HG03135 (cell line): ENCODE results near the gene TM9SF4.
"Not testable (repeated sequence)": the region's sequence is repeated elsewhere in the genome, so short reads cannot be mapped to it uniquely, and the experiment has no call there.

Experiments used
- ATAC-seq: cut with Tn5 transposase; IDR thresholded peaks from one replicate; pipeline ENCODE4 v1.9.1; 2021; ENCODE audit warnings: mild to moderate bottlenecking, moderate library complexity; ENCODE audit not compliant: unreplicated experiment

TM9SF4 gene

DNA sequence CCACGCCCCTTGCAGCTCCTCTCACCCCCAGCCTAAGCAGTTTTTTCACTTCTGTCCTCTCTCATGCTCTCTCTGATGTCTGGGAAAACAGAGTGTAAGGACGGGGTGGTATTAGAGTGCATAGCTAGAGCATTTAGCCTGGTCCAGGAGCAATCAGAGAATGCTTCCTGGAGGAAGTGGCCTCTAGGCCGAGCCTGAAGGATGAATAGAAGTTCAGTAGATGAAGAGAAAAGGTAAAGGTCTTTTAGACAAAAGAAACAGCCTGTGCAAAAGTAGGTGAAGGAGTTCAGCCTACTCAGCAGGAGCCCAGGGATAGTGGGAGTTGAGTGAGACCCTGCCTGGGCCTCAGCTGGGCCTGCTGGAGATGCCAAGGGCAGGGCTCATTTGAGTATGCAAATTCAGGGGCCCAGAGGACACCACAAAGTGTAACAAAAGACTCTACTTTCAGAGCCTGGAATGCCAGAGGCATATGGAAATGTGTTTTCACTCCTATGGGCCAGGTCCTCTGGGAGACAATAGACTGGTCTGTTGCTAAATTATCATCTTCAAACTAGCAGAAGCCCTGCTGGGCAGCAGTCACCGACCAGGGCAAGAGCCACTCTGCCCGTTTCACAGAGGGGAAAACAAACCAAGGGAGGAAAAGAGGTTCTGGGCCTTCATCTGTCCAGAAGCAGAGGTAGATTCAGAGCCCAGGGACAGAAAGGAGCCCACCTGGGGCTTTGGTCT, 19.7 kb upstream of the TM9SF4 start:
- no peak for ATAC-seq

DNA sequence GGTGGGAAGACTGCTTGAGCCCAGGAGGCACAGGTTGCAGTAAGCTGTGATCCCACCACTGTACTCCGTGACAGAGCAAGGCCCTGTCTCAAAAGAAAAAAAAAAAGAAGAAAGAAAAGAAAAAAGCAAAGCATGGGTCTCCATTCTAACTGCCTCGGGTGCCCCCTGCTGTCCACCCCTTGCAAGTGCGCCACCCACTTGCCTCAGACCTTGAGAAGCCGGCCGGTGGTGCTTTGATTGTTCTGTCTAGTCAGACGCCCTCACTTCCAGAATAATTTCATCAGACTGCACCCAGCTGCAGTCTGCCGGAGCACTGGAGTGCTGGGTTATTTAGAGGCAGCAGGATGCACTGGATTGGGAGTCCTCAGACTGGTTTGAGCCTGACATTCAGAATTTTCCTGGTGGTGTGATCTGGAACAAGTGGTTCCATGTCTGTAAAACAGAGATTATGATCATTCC, 17.6 kb upstream of the TM9SF4 start:
- no peak for ATAC-seq

DNA sequence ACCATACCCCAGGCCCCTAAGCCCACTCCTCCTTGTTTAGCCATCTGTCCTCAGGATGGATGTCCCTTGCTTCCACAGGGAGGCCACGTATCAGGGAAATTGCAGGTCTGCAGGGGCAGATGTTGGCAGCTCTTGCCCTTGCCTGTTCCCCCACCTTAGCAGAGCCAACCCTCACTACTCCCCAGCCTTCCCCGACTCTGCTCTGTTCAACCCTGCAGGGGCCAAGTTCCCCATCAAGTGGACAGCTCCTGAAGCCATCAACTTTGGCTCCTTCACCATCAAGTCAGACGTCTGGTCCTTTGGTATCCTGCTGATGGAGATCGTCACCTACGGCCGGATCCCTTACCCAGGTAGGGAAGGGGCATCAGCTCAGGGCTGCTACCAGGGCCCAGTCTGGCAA, 10.7 kb upstream of the TM9SF4 start:
- no peak for ATAC-seq

DNA sequence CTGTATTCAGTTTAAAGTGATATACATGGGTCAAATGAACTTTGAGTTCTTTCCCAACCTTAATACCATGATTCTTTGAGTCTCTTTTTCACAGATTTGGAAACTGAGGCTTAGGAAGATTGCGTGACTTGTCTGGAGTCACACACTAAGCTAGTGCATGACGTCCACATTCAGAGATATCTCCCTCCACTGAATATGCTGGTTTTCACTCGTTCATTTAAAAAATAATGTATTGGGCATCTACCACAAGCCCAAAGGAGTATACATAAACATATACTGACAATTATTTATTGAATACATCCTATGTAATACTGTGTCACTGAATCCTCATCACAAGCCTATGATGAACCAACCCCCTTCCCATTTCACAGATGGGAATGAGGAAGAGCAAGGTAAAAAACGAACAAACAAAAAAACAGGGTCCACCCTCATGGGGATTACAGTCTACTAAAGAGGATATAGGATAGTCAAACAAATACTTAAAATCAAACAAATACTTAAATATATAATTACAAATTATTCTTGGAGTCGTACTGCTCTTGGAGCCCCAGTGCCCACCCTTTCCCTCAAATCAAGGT, 611 bp upstream of the TM9SF4 start:
- no peak for ATAC-seq

DNA sequence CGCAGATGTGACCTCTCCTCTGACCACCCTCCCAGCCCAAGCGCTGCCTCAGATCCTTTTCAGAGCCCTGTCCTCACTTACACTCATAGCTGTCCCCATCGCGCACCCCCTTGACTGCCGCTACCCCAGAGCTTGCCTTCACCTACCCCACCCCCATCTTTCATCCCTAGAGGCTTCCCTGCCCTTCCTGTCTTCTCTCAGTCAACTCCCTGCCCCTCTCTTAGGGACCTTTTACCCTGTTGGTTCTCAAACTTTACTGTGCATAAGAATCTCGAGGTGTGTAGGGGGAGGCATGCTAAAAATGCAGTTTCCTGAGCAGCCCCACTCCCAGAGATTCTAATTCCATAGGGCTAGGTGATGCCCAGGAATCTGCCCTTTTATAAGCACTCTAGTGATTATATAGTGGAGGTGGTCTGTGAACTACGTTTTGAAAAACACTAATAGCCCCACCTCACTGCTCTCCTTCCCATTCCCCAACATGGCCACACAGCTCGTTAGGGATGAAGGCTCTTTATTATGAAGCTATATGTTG, 725 bp downstream of the TM9SF4 start:
- peak; percentile 21 for ATAC-seq

DNA sequence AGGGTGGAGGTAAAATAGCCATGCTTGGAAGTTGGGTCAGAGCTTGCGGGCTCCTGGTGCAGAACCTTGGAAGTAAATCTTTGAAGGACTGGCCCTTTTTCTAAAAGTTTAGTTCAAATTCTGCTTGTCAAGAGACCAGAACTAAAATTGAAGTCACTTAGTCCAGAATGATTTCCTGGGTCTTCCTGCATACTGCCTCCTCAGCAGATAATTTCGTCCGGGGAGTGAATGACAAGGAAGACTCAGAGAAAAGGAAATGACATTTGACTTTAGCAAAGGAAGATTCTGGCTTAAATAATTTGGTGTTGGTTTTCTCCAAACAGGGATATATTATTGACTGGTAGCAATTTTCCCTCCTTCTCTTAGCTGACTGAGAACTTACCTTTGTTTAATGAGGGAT, 1.2 kb downstream of the TM9SF4 start:
- no peak for ATAC-seq

DNA sequence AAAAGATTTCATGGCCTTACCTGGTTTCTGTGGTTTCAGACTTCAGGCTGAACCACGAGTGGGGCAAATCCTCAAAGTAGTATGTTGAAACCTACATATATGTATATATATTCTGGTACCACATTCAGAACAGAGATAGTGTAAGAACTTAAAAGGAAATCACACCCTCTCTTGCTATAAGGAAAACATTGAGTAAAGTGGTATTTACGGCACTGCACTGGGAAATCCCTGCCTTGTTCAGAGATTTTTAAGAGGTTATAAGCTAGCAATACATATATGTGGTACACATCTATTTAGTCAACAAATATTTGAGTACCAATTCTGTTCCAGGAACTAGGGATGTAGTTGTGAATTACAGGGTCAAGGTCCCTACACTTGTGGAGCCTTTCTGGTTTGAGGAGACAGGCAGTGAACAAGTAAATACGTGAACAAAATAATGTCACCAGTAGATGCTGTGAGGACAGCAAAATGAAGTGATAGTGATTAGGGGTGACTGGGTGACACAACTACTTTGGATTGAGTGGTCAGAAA, 1.7 kb downstream of the TM9SF4 start:
- no peak for ATAC-seq

DNA sequence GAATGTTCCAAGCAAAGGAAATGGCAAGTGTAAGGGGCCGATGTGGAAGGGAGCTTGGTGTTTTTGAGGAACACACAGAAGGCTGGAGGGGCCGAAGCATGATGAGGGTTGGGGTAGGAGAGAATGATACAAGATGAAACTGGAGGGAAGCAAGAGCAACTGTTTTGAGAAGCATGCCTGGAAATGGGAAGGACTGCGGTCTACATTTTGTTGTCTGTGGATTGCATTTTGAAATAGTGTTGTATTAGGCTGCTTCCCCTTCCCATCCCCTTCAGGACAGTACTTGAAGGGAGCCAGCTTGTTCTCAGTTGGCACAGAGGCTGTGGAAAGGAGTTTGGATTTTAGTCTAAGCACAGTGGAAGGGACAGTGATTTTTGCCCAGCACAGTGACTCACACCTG, 2.2 kb downstream of the TM9SF4 start:
- ATAC-seq: no peak

DNA sequence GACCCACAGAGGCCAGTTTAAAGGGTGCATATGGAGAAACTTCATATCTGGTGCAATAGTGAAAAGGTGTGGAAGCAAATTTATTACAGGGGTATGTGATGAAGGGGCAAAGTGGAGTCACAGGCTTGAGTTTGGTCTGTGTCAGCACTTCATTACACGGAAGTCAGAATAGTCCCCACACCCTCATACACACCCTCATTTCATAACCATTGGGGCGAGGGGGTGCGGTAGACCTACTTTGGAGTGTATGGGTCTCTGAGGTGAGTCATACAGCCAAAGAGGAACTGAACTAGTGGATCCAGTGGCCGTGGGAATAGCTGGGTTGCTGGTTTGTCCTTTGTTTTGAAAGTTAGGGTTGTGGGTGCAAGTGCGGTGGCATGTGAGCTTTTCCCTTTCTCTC, 3.3 kb downstream of the TM9SF4 start:
- no peak for ATAC-seq

DNA sequence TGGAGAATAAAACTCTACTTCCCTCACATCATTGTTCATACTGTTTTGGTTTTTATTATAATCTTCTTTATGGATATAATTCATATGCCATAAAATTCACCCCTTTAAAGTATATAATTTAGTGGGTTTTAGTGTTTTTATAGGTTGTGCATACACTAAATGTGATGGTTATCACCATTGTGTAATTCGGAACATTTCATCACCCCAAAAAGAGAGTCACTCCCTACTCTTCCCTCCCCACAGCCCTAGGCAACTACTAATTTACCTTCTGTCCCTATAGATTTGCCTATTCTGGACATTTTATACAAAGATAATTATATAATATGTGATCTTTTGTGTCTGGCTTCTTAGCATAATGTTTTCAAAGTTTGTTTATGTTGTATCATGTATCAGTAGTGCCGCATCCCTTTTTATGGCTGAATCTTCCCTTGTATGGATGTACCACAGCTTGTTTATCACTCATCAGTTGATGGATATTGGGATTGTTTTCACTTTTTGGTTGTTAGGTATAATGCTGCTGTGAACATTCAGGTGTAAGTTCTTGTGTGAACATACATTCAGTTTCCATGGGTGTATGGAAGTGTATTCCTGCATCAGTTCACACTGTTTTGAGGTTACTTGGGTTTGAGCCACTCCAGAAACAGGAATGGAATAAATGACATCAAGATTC, 4.2 kb downstream of the TM9SF4 start:
- no peak for ATAC-seq

DNA sequence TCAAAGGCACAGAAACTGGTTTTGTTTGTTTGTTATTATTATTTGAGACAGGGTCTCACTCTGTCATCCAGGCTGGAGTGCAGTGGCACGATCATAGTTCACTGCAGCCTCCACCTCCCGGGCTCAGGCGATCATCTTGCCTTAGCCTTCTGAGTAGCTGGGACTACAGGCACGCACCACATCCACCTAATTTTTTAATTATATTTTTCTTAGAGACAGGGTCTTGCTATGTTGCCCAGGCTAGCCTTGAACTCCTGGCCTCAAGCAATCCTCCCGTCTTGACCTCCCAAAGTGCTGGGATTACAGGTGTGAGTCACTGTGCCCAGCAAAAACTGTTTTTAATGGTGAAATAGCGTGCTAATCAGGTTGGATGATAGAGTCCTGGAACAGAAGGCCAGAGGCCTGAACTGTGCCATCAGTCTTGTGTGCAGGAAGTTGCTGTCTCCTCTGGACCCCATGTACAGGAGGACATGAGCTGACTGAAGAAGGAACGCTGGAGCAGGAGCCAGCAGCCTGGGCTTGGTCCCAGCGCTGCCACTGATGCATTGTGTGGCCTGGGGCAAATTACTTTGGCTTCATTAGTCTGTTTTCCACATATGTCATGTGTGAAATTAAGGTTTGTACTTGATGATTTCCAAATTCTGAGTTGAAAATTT, 4.9 kb downstream of the TM9SF4 start:
- ATAC-seq: no peak

DNA sequence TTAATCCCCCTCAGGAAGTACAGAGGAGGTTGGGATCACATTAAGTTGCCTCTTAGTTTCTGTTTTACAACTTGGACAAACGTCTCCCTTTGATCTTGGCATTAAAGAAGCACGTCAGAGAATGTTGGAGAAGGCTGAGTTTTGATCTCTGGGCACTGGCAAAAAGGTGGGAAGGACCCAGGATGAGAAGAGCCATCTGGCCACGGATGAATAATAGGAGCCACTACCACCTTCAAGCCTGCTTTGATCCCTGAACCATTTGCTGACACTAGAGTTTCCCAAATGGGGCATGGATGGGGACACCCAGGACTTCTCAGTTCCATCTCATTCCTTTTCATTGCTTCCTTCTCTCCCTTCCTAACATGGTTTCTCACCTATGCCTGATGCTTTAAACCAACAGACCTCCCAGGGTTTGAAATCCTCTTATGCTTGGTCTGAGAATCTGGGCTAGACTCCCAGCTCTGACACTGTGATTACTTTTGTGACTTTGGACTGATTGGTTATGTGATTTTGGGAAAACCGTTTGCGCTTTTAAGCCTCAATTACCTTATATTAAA, 5.8 kb downstream of the TM9SF4 start:
- no peak for ATAC-seq

DNA sequence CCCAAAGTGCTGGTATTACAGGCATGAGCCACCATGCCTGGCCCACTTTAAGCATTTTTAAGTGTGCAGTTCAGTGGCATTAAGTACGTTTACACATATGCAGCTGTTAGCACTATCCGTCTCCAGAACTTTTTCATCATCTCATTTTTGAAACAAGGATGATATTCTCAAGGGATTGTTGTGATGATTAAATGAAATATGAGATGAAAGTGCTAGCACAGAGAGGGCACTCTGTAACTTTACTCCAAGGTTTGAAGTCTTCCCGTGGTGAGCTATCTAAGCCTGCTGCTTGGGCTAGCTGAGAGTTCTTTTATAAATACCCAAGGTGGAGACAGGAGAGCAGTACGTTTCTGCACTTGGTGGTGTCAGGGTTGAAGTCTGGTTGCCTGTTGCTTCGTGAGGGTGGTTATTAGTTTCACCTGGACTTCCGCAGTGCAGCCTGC, 6.6 kb downstream of the TM9SF4 start:
- no peak for ATAC-seq

DNA sequence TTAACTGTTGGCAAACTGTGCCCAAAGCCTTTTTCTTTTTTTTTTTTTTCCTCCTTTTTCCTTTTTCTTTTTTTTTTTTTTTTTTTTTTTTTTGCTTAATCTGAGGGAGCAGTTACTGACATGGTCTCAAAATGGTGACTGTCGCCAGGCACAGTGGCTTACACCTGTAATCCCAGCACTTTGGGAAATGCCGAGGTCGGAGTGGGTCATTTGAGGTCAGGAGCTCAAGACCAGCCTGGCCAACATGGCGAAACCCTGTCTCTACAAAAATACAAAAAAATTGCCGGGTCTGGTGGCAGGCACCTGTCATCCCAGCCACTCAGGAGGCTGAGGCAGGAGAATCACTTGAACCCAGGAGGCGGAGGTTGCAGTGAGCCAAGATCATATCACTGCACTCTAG, 7.3 kb downstream of the TM9SF4 start:
- ATAC-seq: not testable (repeated sequence)

DNA sequence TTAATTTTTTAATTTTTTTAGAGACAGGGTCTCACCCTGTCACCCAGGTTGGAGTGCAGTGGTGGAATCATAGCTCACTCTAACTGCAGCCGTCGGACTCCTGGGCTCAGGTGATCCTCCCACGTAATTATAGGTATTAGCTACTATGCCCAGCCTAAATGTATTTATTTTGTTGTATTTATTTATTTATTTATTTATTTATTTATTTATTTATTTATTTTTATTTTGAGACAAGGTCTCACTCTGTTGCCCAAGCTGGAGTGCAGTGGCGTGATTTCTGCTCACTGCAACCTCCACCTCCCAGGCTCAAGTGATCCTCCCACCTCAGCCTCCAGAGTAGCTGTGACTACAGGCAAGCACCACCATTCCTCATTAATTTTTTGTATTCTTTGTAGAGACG, 8.9 kb downstream of the TM9SF4 start:
- ATAC-seq: not testable (repeated sequence)

DNA sequence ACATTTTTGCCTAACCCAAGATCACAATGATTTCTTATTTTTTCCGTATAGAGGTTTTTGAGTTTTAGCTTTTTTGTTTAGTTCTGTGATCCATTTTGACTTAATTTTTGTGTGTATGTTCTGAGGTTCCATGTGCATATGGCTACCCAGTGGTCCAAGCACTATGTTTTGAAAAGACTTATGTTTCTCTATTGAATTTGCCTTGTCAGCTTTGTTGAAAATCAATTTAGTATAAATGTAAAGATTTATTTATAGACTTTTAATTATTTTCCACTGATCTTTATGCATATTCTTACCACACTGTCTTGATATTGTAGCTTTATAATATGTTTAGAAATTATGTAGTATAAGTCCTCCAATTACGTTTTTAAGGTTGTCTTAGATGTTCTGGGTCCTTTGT, 10.2 kb downstream of the TM9SF4 start:
- no peak for ATAC-seq

DNA sequence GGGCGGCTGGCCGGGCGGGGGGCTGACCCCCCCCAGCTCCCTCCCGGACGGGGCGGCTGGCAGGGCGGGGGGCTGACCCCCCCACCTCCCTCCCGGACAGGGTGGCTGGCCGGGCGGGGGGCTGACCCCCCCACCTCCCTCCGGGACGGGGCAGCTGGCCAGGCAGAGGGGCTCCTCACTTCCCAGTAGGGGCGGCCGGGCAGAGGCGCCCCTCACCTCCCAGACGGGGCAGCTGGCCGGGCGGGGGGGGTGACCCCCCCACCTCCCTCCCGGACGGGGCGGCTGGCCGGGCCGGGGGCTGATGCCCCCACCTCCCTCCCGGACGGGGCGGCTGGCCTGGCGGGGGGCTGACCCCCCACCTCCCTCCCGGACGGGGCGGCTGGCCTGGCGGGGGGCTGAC, 12.4 kb downstream of the TM9SF4 start:
- ATAC-seq: not testable (repeated sequence)

DNA sequence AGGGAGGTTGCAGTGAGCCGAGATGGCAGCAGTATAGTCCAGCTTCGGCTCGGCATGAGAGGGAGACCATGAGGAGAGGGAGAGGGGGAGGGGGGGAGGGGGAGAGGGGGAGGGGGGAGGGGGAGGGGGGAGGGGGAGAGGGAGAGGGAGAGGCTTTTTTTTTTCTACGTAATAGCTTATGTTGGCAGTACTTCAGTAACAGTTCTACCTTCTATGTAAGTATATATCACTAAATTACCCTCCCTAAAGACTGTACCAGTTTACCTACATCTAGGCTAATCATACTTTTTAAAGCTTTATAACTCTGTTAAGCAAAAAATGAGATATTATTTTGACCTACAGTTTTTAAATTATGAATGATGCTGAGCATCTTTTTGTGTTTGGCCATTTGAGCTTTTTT, 13.6 kb downstream of the TM9SF4 start:
- ATAC-seq: no peak

DNA sequence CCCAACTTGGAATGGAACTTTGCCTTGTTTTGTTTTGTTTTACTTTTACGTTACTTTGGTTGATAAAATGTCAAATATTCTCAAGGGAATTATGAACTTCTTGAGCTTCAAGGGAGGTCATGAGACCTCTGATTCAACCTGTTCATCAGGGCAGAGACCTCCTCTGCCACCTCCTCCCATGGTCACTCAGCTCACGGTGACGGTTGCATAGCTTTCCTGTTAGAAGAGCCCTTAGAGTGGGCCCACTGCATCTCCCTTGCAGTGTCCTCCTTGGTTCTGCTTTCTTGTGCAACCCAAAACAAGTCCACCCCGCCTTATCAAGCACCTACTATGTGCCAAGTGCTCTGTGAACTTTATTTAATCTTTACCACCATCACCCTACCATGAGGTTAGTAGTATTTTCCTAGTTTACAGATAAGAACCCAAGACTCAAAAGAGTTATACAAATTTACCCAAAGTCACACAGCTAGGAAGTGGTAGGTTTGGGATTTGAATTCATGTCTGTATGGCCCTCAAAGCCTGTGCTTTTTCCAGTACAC, 15.5 kb downstream of the TM9SF4 start:
- ATAC-seq: no peak

DNA sequence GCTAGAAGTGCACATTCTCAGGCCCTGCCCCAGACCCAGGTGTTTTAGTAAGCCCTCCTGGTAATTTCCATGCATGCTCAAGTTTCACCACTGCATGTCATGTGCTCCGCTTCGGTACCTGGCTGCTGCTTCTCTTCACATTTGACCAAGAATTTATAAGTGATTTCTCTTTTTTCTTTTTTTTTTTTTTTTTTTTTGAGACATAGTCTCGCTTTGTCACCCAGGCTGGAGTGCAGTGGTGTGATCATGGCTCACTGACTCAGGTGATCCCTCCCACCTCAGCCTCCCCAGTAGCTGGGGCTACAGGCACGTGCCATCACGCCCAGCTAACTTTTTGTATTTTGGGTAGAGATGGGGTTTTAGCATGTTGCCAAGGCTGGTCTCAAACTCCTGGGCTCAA, 16.0 kb downstream of the TM9SF4 start:
- no peak for ATAC-seq

DNA sequence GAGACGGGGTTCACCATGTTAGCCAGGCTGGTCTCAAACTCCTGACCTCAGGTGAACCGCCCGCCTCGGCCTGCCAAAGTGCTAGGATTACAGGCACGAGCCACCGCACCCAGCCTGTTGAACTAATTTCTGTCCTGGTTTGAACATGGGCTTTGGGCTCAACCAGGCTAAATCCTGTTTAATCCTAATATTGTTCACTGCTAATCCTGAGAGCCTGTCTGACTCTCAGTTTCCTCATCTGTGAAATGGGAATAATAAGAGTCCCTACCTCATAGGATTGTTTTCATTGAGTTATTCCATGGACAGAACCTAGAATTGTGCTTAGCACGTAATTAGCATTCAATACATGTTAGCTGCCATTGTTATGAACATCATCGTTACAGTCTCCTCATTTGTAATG, 17.4 kb downstream of the TM9SF4 start:
- no peak for ATAC-seq
